GM18951 (cell line): Measurements from ENCODE around the gene PLIN5.

ENCODE experiments used
- POLR2A ChIP-seq: IDR thresholded peaks from 4 replicates; pipeline ENCODE4 v1.6.1; 2011; ENCODE audit warnings: mild to moderate bottlenecking; ENCODE audit not compliant: insufficient read length, insufficient read depth; ENCODE audit errors: extremely low read depth
- in situ Hi-C: fragments of 300-500 bp; cut with MboI; formaldehyde crosslinking; loops from one replicate; pipeline ENCODE4 v1.12.0; 2022; ENCODE audit warnings: low sequenced_read_pairs, mixed read lengths, inconsistent platforms; ENCODE audit not compliant: unreplicated experiment

The PLIN5 gene

GRCh38 chr19:4534836-4535658 lies at the start of gene PLIN5:
Gene PLIN5, minus strand, starts transcription at chr19:4535224. Its CDS starts 1,150 bp downstream, at chr19:4534074.
- in situ Hi-C loops: no loop called here
- TF ChIP-seq POLR2A: no peak

GRCh38 chr19:4583961-4584669 lies 49.1 kb upstream of the PLIN5 start:
- in situ Hi-C loops: no loop called here
- TF ChIP-seq POLR2A: no peak

- in situ Hi-C loops: no loop called here
- TF ChIP-seq POLR2A: no peak
Observed at GRCh38 chr19:4582980-4583842, 48.2 kb upstream of the PLIN5 start.

- in situ Hi-C loops: no loop called here
- no peak for TF ChIP-seq POLR2A
Observed at GRCh38 chr19:4581666-4582553, 46.9 kb upstream of the PLIN5 start.

GRCh38 chr19:4580961-4581665 lies 46.1 kb upstream of the PLIN5 start:
- in situ Hi-C loops: no loop called here
- no peak for TF ChIP-seq POLR2A

GRCh38 chr19:4580021-4580901 lies 45.2 kb upstream of the PLIN5 start:
- in situ Hi-C loops: no loop called here

GRCh38 chr19:4579389-4579788 lies 44.4 kb upstream of the PLIN5 start:
- in situ Hi-C loops: no loop called here
- TF ChIP-seq POLR2A: no peak

More at GRCh38 chr19:4580021-4580901, 45.2 kb upstream of the PLIN5 start:
- TF ChIP-seq POLR2A: no peak

- no peak for TF ChIP-seq POLR2A
- in situ Hi-C loops: no loop called here
Observed at GRCh38 chr19:4578552-4579248, 43.7 kb upstream of the PLIN5 start.

GRCh38 chr19:4577020-4577782 lies 42.2 kb upstream of the PLIN5 start:
- no peak for TF ChIP-seq POLR2A
- in situ Hi-C loops: no loop called here
